Lung (tissue), 12 donors: ENCODE data around the gene QRFP. TPM values are rescaled to one million over a fixed set of nuclear protein-coding genes. Genes with fewer than 3 reads are reported as not detected.

Experiments
- ATAC-seq: fragments of 200-7000 bp; cut with Tn5 transposase; one replicate; pipeline ENCODE4 v1.9.1; 2020; ENCODE audit warnings: moderate number of reproducible peaks; ENCODE audit not compliant: insufficient read depth, low FRiP score
- DNase-seq, 3 donors: peaks; one replicate each; pipeline ENCODE4 v3.0.0-alpha.2; 2013 to 2017
- H3K27ac ChIP-seq, 2 donors: one replicate each; pipeline ENCODE4 v1.5.1; 2013; ENCODE audit warnings: mild to moderate bottlenecking in 2 of 2, moderate library complexity in 2 of 2, control low read depth in 1 of 2, inconsistent platforms in 1 of 2, low read depth in 1 of 2, low read length in 1 of 2
- H3K27me3 ChIP-seq, 3 donors: one replicate each; pipeline ENCODE4 v1.5.1; 2013; ENCODE audit warnings: low read length in 2 of 3; ENCODE audit not compliant: control insufficient read depth in 3 of 3, insufficient read depth in 3 of 3
- H3K36me3 ChIP-seq, 4 donors: one replicate each; pipeline ENCODE4 v1.5.1; 2013; ENCODE audit warnings: low read length in 4 of 4, mild to moderate bottlenecking in 1 of 4, moderate library complexity in 1 of 4; ENCODE audit not compliant: control insufficient read depth in 4 of 4, insufficient read depth in 4 of 4
- H3K4me1 ChIP-seq, 5 donors: one replicate each; pipeline ENCODE4 v1.5.1; 2013; ENCODE audit warnings: low read length in 5 of 5, mild to moderate bottlenecking in 2 of 5, moderate library complexity in 1 of 5; ENCODE audit not compliant: control insufficient read depth in 5 of 5, insufficient read depth in 5 of 5
- H3K4me3 ChIP-seq: one replicate; pipeline ENCODE4 v1.5.1; 2013; ENCODE audit warnings: mild to moderate bottlenecking, control low read depth, moderate library complexity
- H3K9ac ChIP-seq, 2 donors: one replicate each; pipeline ENCODE4 v1.5.1; 2013; ENCODE audit warnings: low read length in 2 of 2, control low read depth in 1 of 2; ENCODE audit not compliant: insufficient read depth in 1 of 2
- H3K9me3 ChIP-seq, 4 donors: one replicate each; pipeline ENCODE4 v1.5.1; 2013; ENCODE audit warnings: low read length in 3 of 4, mild to moderate bottlenecking in 1 of 4, moderate library complexity in 1 of 4; ENCODE audit not compliant: control insufficient read depth in 4 of 4, insufficient read depth in 3 of 4
- WGBS, 2 donors: extraction: QIAGEN DNeasy Blood & Tissue Kit; methylation state at CpG; one replicate each; pipeline ENCODE4 v1.1.7; 2013; 5-methylcytosine and 5-hydroxymethylcytosine counted together
- polyA plus RNA-seq, 2 donors: library from polyadenylated mRNA; stranded (reverse); fragments of 200-250 nt; gene quantifications; one replicate each; pipeline ENCODE4 v1.2.1, GENCODE V29; 2013
- total RNA-seq, 2 donors: library from RNA; depleted of rRNA in 1 of 2; stranded (reverse); fragments of >200 nt in 1 of 2; gene quantifications; one replicate each; pipeline ENCODE4 v1.2.1, GENCODE V29; 2014 to 2021
- TF ChIP-seq, protein P1 (sequence below): IDR thresholded peaks from 2 replicates; pipeline ENCODE4 v1.5.1; 2012; ENCODE audit warnings: mild to moderate bottlenecking; ENCODE audit errors: control extremely low read depth, extremely low read depth
- donor health status: control.
- donor health status: control.
- donor health status: Bipolar disorder and iron deficiency.
- donor health status: healthy.
- donor health status: DM: yes; HTN: yes; CAD: no.

The QRFP gene
- total and polyA plus RNA-seq, 4 donors: 0.13 to 0.16 TPM; not detected in 2

DNA sequence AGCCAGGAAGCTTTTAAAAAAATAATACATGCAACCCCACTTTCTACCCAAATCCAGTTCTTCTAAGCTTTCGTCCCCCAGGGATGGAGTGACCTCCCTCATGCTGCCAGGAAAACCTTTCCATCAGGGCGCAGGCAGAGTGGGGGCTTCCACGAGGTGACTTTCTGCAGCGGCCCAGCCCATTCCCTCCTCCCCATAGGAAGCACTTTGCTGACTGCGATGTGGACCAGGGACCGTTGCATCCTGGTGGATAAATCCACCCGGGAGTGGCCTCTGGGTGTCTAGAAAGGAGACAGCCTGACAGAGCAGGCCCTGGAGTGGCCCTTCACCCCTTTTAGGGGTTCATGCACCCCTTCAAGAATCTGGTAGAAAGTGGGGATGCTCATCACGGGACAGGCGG is 1.6 kb downstream of the QRFP start:
- H3K4me1 ChIP-seq: peaks cover 0 to 10% (median 0%) of the 10 kb centered on the region in 5 donors
- no peak overlapping the region for H3K27ac ChIP-seq
- WGBS, 2 donors: 74 to 84% methylated on average over 9 of the region's 9 CpGs
- H3K27me3 ChIP-seq: no peaks in the 10 kb centered on the region
- no peak overlapping the region for H3K4me3 ChIP-seq
- H3K9me3 ChIP-seq: no peaks in the 10 kb centered on the region
- DNase-seq (no peak), ATAC-seq (no peak)
- H3K9ac ChIP-seq: no peak overlapping the region
- TF ChIP-seq, protein P1, sequence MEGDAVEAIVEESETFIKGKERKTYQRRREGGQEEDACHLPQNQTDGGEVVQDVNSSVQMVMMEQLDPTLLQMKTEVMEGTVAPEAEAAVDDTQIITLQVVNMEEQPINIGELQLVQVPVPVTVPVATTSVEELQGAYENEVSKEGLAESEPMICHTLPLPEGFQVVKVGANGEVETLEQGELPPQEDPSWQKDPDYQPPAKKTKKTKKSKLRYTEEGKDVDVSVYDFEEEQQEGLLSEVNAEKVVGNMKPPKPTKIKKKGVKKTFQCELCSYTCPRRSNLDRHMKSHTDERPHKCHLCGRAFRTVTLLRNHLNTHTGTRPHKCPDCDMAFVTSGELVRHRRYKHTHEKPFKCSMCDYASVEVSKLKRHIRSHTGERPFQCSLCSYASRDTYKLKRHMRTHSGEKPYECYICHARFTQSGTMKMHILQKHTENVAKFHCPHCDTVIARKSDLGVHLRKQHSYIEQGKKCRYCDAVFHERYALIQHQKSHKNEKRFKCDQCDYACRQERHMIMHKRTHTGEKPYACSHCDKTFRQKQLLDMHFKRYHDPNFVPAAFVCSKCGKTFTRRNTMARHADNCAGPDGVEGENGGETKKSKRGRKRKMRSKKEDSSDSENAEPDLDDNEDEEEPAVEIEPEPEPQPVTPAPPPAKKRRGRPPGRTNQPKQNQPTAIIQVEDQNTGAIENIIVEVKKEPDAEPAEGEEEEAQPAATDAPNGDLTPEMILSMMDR: no peak
- H3K36me3 ChIP-seq: peaks cover 0 to 11% (median 5%) of the 10 kb centered on the region in 4 donors

DNA sequence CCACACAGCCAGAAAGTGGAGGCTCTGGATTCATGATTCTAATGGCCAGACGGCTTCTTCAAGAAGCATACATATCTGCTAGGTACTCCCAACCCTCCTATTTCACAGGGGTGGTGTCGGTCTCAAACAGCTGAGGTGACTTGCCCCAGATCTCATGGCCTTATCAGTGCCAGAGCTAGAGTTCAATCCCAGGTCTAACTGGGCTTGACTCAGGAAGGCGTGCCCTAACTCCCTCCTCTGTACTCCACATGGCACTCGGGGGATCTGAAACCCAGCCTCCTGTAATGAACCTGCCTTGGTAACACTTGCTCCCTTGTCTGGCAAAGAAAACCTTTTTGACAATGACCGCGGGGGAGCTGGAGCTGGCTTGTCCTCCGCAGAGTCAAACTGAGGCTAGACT is 2.1 kb downstream of the QRFP start:
- Histone ChIP-seq H3K27ac (no peak overlapping the region), H3K27me3 (no peaks in the 10 kb centered on the region), H3K36me3 (peaks cover 0 to 14% (median 7%) of the 10 kb centered on the region in 4 donors), H3K4me1 (peaks cover 0 to 10% (median 0%) of the 10 kb centered on the region in 5 donors), H3K4me3 (no peak overlapping the region), H3K9ac (no peak overlapping the region), H3K9me3 (no peaks in the 10 kb centered on the region)
- 84 to 85% methylated on average over 7 of the region's 7 CpGs for WGBS, 2 donors
- ATAC-seq: no peak
- TF ChIP-seq, protein P1: no peak
- DNase-seq: no peak

DNA sequence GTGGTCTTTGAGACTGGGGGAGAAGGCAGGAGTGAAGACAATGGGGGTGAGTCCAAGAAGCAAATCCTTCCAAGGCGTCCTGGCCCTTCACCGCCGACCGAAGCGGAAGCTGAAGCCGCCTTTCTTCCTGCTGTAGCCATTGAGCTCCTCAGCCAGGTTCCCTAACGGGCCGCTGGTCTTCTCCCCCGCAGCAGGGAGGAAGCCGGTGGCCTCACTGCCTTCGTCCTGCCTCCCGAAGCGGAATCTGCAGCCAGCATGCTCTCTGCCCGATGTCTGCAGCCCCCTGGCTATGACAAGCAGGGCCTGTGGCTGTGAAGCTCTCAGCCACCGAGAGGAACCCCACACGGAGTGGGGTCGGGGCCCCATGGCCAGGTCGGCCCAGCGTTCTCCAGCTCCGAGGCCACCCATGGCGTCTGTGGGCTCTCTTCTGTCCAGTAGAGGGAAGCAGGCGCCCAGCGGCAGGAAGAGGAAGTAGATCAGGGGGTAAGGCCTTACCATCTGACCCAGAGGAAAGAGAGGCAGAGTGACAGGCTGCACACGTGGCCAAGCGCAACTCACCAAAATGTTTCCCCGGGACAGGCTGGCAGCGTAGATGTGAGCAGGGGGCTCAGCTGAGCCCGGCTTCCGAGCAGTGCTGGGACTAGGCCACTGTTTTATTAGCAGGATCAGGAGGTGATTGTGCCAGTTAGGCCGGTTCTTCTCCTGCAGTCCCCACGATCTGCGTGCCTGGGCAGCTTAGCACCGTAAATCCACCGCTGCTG is 3.1 kb downstream of the QRFP start:
- Histone ChIP-seq H3K4me3 (no peak overlapping the region), H3K4me1 (peaks cover 0 to 10% (median 0%) of the 10 kb centered on the region in 5 donors), H3K9me3 (no peaks in the 10 kb centered on the region), H3K9ac (no peak overlapping the region), H3K27ac (peak overlapping the region in 1 of 2 donors; percentile 15), H3K27me3 (no peaks in the 10 kb centered on the region), H3K36me3 (peaks cover 3 to 15% (median 7%) of the 10 kb centered on the region in 4 donors)
- TF ChIP-seq, protein P1: no peak
- ATAC-seq (no peak), DNase-seq (peak; percentile 61 to 79 (median 63))
- WGBS, 2 donors: 49 to 59% methylated on average over 34 of the region's 34 CpGs
